GM23338 (cell line): ENCODE measurements around the gene RBM27. TPM values are rescaled to one million over a fixed set of nuclear protein-coding genes. Genes with fewer than 3 reads are reported as not detected.

ENCODE experiments used
- ATAC-seq: fragments of 200-7000 bp; cut with Tn5 transposase; 3 replicates; pipeline ENCODE4 v1.9.1; 2020
- DNase-seq: peaks from one replicate; pipeline ENCODE4 v3.0.0-alpha.2; 2015; ENCODE audit warnings: low spot score
- H2AFZ ChIP-seq: fragments of 200-600 bp; sonication (generic); 2 replicates; pipeline ENCODE4 v1.8.0; 2016; ENCODE audit warnings: antibody characterized with exemption, mild to moderate bottlenecking, moderate library complexity
- H3F3A ChIP-seq: fragments of 200-600 bp; sonication (generic); replicated peaks from 2 replicates; pipeline ENCODE4 v1.8.0; 2017; ENCODE audit warnings: antibody characterized with exemption, mixed run types, low read depth
- H3K27ac ChIP-seq: fragments of 200-600 bp; sonication (generic); 2 replicates; pipeline ENCODE4 v1.6.1; 2016; ENCODE audit warnings: low read depth
- H3K27me3 ChIP-seq: fragments of 200-600 bp; sonication (generic); 2 replicates; pipeline ENCODE4 v1.8.0; 2016; ENCODE audit warnings: mild to moderate bottlenecking, mixed run types, moderate library complexity; ENCODE audit not compliant: insufficient read depth
- H3K36me3 ChIP-seq: fragments of 200-600 bp; sonication (generic); 2 replicates; pipeline ENCODE4 v1.8.0; 2016; ENCODE audit warnings: mild to moderate bottlenecking; ENCODE audit not compliant: insufficient read depth
- H3K4me1 ChIP-seq: fragments of 200-600 bp; sonication (generic); 2 replicates; pipeline ENCODE4 v1.8.0; 2016; ENCODE audit warnings: mild to moderate bottlenecking, moderate library complexity; ENCODE audit not compliant: insufficient read depth
- H3K4me2 ChIP-seq: fragments of 200-600 bp; sonication (generic); 2 replicates; pipeline ENCODE4 v1.7.1; 2017; ENCODE audit warnings: mixed run types
- H3K4me3 ChIP-seq: fragments of 200-600 bp; sonication (generic); 2 replicates; pipeline ENCODE4 v1.6.1; 2016; ENCODE audit warnings: mixed run types
- H3K79me2 ChIP-seq: fragments of 200-600 bp; sonication (generic); replicated peaks from 2 replicates; pipeline ENCODE4 v1.8.0; 2017; ENCODE audit warnings: mild to moderate bottlenecking; ENCODE audit not compliant: insufficient read depth
- H3K9me2 ChIP-seq: fragments of 200-600 bp; sonication (generic); 2 replicates; pipeline ENCODE4 v1.8.0; 2017; ENCODE audit not compliant: insufficient read depth
- H4K20me1 ChIP-seq: fragments of 200-600 bp; sonication (generic); replicated peaks from 2 replicates; pipeline ENCODE4 v1.8.0; 2017; ENCODE audit warnings: mild to moderate bottlenecking; ENCODE audit not compliant: insufficient read depth
- H3K27ac Mint-ChIP-seq: 2 replicates; pipeline ENCODE4 v1.8.0; 2020; ENCODE audit warnings: inconsistent platforms, mild to moderate bottlenecking, moderate library complexity, mixed read lengths
- H3K27me3 Mint-ChIP-seq: 3 replicates; pipeline ENCODE4 v1.8.0; 2022; ENCODE audit warnings: low read depth, mild to moderate bottlenecking, moderate library complexity, mixed read lengths, inconsistent platforms; ENCODE audit not compliant: insufficient read depth, poor library complexity
- H3K36me3 Mint-ChIP-seq: 3 replicates; pipeline ENCODE4 v1.8.0; 2021; ENCODE audit warnings: low read depth, mild to moderate bottlenecking, inconsistent platforms, moderate library complexity, mixed read lengths
- H3K4me1 Mint-ChIP-seq: 3 replicates; pipeline ENCODE4 v1.8.0; 2020; ENCODE audit warnings: mild to moderate bottlenecking, inconsistent platforms, mixed read lengths
- H3K4me3 Mint-ChIP-seq: 3 replicates; pipeline ENCODE4 v1.8.0; 2021; ENCODE audit warnings: moderate library complexity, mild to moderate bottlenecking, inconsistent platforms, mixed read lengths
- H3K9me3 Mint-ChIP-seq: 3 replicates; pipeline ENCODE4 v1.8.0; 2020; ENCODE audit warnings: moderate library complexity, mild to moderate bottlenecking, inconsistent platforms, mixed read lengths
- CREB1 ChIP-seq: fragments of 250-450 bp; sonication (Bioruptor Pico); IDR thresholded peaks from 2 replicates; pipeline ENCODE4 v1.5.0; 2020; ENCODE audit warnings: low read depth, mild to moderate bottlenecking, moderate library complexity
- CTCF ChIP-seq, 2 experiments: fragments of 200-600 bp in 1 of 2; sonication (generic) in 1 of 2; conservative IDR thresholded peaks; 2 replicates each; pipeline versions ENCODE4 v1.5.1 to v1.6.1; 2016 to 2017; ENCODE audit warnings: antibody characterized with exemption in 2 of 2, low read depth in 2 of 2, mild to moderate bottlenecking in 2 of 2, moderate library complexity in 1 of 2
- EZH2 ChIP-seq: fragments of 200-600 bp; sonication (generic); IDR thresholded peaks from one replicate; pipeline ENCODE4 v1.8.0; 2017; ENCODE audit warnings: antibody characterized with exemption, mild to moderate bottlenecking, low read depth; ENCODE audit not compliant: unreplicated experiment
- EZH2phosphoT487 ChIP-seq: fragments of 200-600 bp; sonication (generic); IDR thresholded peaks from one replicate; pipeline ENCODE4 v1.8.1; 2018; ENCODE audit warnings: antibody characterized with exemption; ENCODE audit not compliant: unreplicated experiment
- JUNB ChIP-seq: IDR thresholded peaks from one replicate; pipeline ENCODE4 v1.6.1; 2016; ENCODE audit warnings: antibody characterized with exemption; ENCODE audit not compliant: unreplicated experiment
- NANOG ChIP-seq: IDR thresholded peaks from 2 replicates; pipeline ENCODE4 v1.6.1; 2016; ENCODE audit warnings: antibody characterized with exemption, borderline replicate concordance
- POLR2AphosphoS5 ChIP-seq: IDR thresholded peaks from 2 replicates; pipeline ENCODE4 v1.6.1; 2016; ENCODE audit warnings: antibody characterized with exemption, low read depth
- REST ChIP-seq: IDR thresholded peaks from one replicate; pipeline ENCODE4 v1.6.1; 2018; ENCODE audit warnings: antibody characterized with exemption; ENCODE audit not compliant: unreplicated experiment
- STAT1 ChIP-seq: IDR thresholded peaks from one replicate; pipeline ENCODE4 v1.6.1; 2016; ENCODE audit warnings: antibody characterized with exemption; ENCODE audit not compliant: unreplicated experiment
- ZNF114 ChIP-seq: fragments of 250-450 bp; sonication (Bioruptor Pico); IDR thresholded peaks from 2 replicates; pipeline ENCODE4 v1.5.0; 2020; ENCODE audit warnings: mild to moderate bottlenecking, moderate library complexity
- ZNF331 ChIP-seq: fragments of 250-450 bp; sonication (Bioruptor Pico); IDR thresholded peaks from 2 replicates; pipeline ENCODE4 v1.5.0; 2020; ENCODE audit warnings: low read depth, mild to moderate bottlenecking, moderate library complexity
- ZNF462 ChIP-seq: fragments of 250-450 bp; sonication (Bioruptor Pico); IDR thresholded peaks from 2 replicates; pipeline ENCODE4 v1.5.0; 2020; ENCODE audit warnings: mild to moderate bottlenecking, moderate library complexity
- polyA plus RNA-seq: library from polyadenylated mRNA; unstranded; fragments of >200 nt; fragmentation: Nextera tagmentation; extraction: Ambion mirVana; gene quantifications from 2 replicates; pipeline ENCODE4 v1.2.1, GENCODE V29; 2016
- total RNA-seq: library from RNA; depleted of rRNA; stranded (reverse); fragments of >200 nt; shearing (Covaris generic); gene quantifications from 2 replicates; pipeline ENCODE4 v1.2.3, GENCODE V29; 2014
- TF ChIP-seq, protein P1 (sequence below): IDR thresholded peaks from 2 replicates; pipeline ENCODE4 v1.6.1; 2016; ENCODE audit warnings: antibody characterized with exemption

The RBM27 gene
- total and polyA plus RNA-seq, 2 experiments from 2014 or later, result 22.4 to 59.5 TPM

DNA sequence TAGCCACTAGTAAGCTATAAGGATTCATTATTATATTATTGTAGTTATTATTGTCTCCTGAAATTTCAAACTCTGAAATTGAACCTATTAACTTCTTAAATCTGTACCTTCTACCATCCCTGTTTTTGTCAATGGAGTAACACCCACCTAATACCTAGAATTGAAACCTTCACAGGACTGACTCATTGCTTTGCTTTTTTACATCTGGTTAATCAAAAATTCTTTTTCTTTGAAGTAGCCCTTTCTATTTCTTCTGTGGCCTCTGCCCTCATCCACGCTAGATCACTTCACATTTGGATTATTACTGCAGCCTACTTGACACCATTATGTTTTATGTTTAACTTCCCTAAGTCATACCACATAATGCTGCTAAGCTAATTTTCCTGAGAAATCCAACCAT is 35.6 kb downstream of the RBM27 start:
- Mint-ChIP-seq H3K4me1 (no peaks in the 10 kb centered on the region), H3K36me3 (peaks cover 40% of the 10 kb centered on the region), H3K4me3 (no peak overlapping the region)

More for the DNA sequence above, 35.6 kb downstream of the RBM27 start:
- ATAC-seq (no peak), DNase-seq (no peak)
- H3K9me2 ChIP-seq, result no peaks in the 10 kb centered on the region
- TF ChIP-seq ZNF462, result no peak
- TF ChIP-seq NANOG, result no peak
- no peak for TF ChIP-seq CTCF (conservative IDR thresholded peaks at IDR 0.05; ENCODE audit: low read depth in 2 of 2)
- no peak for TF ChIP-seq ZNF331 (CRISPR knock-in tag)
- TF ChIP-seq EZH2, result no peak
- no peak for TF ChIP-seq JUNB
- no peak for TF ChIP-seq ZNF114
- TF ChIP-seq POLR2AphosphoS5, result no peak
- no peak for TF ChIP-seq REST
- no peak for TF ChIP-seq CREB1 (CRISPR knock-in tag)
- TF ChIP-seq, protein P1, sequence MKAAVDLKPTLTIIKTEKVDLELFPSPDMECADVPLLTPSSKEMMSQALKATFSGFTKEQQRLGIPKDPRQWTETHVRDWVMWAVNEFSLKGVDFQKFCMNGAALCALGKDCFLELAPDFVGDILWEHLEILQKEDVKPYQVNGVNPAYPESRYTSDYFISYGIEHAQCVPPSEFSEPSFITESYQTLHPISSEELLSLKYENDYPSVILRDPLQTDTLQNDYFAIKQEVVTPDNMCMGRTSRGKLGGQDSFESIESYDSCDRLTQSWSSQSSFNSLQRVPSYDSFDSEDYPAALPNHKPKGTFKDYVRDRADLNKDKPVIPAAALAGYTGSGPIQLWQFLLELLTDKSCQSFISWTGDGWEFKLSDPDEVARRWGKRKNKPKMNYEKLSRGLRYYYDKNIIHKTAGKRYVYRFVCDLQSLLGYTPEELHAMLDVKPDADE, result no peak
- TF ChIP-seq STAT1, result no peak
- no peak for TF ChIP-seq EZH2phosphoT487
- peaks cover 19% of the 10 kb centered on the region; the same call in 1 of the 2 replicates for H3K36me3 ChIP-seq
- no peak overlapping the region for H3K27ac ChIP-seq
- H3K27me3 Mint-ChIP-seq, result peaks cover 2% of the 10 kb centered on the region
- H4K20me1 ChIP-seq, result peaks cover 17% of the 10 kb centered on the region
- no peak overlapping the region for H3K4me3 ChIP-seq
- H3K9me3 Mint-ChIP-seq, result no peaks in the 10 kb centered on the region
- peak overlapping the region; percentile 12; the same call in 1 of the 2 replicates for H3K27ac Mint-ChIP-seq
- no peaks in the 10 kb centered on the region for H3K27me3 ChIP-seq
- H3K4me1 ChIP-seq, result no peaks in the 10 kb centered on the region
- H2AFZ ChIP-seq, result no peak overlapping the region
- H3K79me2 ChIP-seq, result no peaks in the 10 kb centered on the region; the same call in 1 of the 2 replicates
- H3F3A ChIP-seq, result no peaks in the 10 kb centered on the region
- H3K4me2 ChIP-seq, result no peak overlapping the region
